Left ventricle myocardium superior (tissue), 1 donor: ENCODE results near the gene RBM33. TPM values are rescaled to one million over a fixed set of nuclear protein-coding genes. Genes with fewer than 3 reads are reported as not detected.
"Not testable (repeated sequence)": the region's sequence is repeated elsewhere in the genome, so short reads cannot be mapped to it uniquely, and the experiment has no call there.

Experiments used
- ATAC-seq: fragments of 200-7000 bp; cut with Tn5 transposase; one replicate; pipeline ENCODE4 v1.9.1; 2020; ENCODE audit warnings: mild to moderate bottlenecking, moderate library complexity
- DNase-seq: peaks from one replicate; pipeline ENCODE4 v3.0.0-alpha.2; 2020
- intact Hi-C: fragments of 100-400 bp; cut with micrococcal nuclease; formaldehyde crosslinking; loops from one replicate; pipeline ENCODE4 v1.11.0; 2022
- total RNA-seq: library from RNA; stranded (reverse); fragmentation: NEBNext Ultra II Directional; extraction: Animal tissue kit (Norgen Biotek cat#: 25700); gene quantifications from one replicate; pipeline ENCODE4 v1.2.1, GENCODE V29; 2021
- donor health status: DM: no; HTN: yes; CAD: no; lungs with severe emphysema.

RBM33 gene
- total RNA-seq, 1 donor from 2014 or later: 37.8 TPM

GRCh38 chr7:155809947-155810769 is 165.7 kb downstream of the RBM33 start:
- DNase-seq (no peak), ATAC-seq (no peak)
- intact Hi-C loops: no loop called here

- DNase-seq (no peak), ATAC-seq (no peak)
- intact Hi-C loops: no loop called here
These were observed 166.5 kb downstream of the RBM33 start for GRCh38 chr7:155810770-155811559.

- intact Hi-C loops: no loop called here
- no peak for ATAC-seq
- no peak for DNase-seq
These were observed 167.1 kb downstream of the RBM33 start for GRCh38 chr7:155811560-155811894.

GRCh38 chr7:155811895-155812761 is 167.7 kb downstream of the RBM33 start, which contains the start of gene SHH:
SHH (minus strand) TSS chr7:155812463; CDS start chr7:155812122, 341 bp downstream.
- no peak for ATAC-seq
- DNase-seq: no peak
- intact Hi-C loops: no loop called here

GRCh38 chr7:155813125-155813524 is 168.7 kb downstream of the RBM33 start:
- intact Hi-C loops: no loop called here
- ATAC-seq (no peak), DNase-seq (no peak)

GRCh38 chr7:155813546-155814315 is 169.3 kb downstream of the RBM33 start:
- intact Hi-C loops: no loop called here
- ATAC-seq (no peak), DNase-seq (no peak)

GRCh38 chr7:155814316-155815276 is 170.1 kb downstream of the RBM33 start:
- DNase-seq (no peak), ATAC-seq (no peak)
- intact Hi-C loops: no loop called here

- peak; percentile 52 for DNase-seq
- intact Hi-C loops: no loop called here
- ATAC-seq: peak; percentile 74
These were observed 171.1 kb downstream of the RBM33 start for GRCh38 chr7:155815332-155816191.

- intact Hi-C loops: no loop called here
- ATAC-seq (no peak), DNase-seq (no peak)
These were observed 171.7 kb downstream of the RBM33 start for GRCh38 chr7:155816192-155816508.

- no peak for ATAC-seq
- no peak for DNase-seq
- intact Hi-C loops: no loop called here
These were observed 172.5 kb downstream of the RBM33 start for GRCh38 chr7:155816996-155817395.

GRCh38 chr7:155817515-155817914 is 173.1 kb downstream of the RBM33 start:
- ATAC-seq, DNase-seq, intact Hi-C loops: not testable (repeated sequence)

GRCh38 chr7:155818154-155818819 is 173.8 kb downstream of the RBM33 start:
- ATAC-seq (no peak), DNase-seq (no peak)
- intact Hi-C loops: no loop called here

- intact Hi-C loops: no loop called here
- ATAC-seq (no peak), DNase-seq (no peak)
These were observed 174.3 kb downstream of the RBM33 start for GRCh38 chr7:155818820-155819168.

- DNase-seq (no peak), ATAC-seq (no peak)
- intact Hi-C loops: no loop called here
These were observed 174.7 kb downstream of the RBM33 start for GRCh38 chr7:155819186-155819585.

GRCh38 chr7:155820246-155820645 is 175.8 kb downstream of the RBM33 start:
- DNase-seq (no peak), ATAC-seq (no peak)
- intact Hi-C loops: no loop called here

GRCh38 chr7:155820788-155821187 is 176.3 kb downstream of the RBM33 start:
- DNase-seq (no peak), ATAC-seq (no peak)
- intact Hi-C loops: no loop called here

GRCh38 chr7:155821851-155822250 is 177.4 kb downstream of the RBM33 start:
- intact Hi-C loops: no loop called here
- no peak for ATAC-seq
- DNase-seq: no peak
